Posterior cingulate gyrus (tissue), 11 donors: ENCODE results near the gene PTPRG.

ENCODE experiments used
- DNase-seq, 10 donors: peaks; one replicate each; pipeline versions ENCODE4 v3.0.0 to v3.0.0-alpha.2; 2020 to 2021; ENCODE audit warnings: mixed read lengths in 3 of 10
- intact Hi-C: fragments of 100-400 bp; cut with DNase I; formaldehyde crosslinking; loops from one replicate; pipeline ENCODE4 v1.15.1; 2023

PTPRG gene

DNA sequence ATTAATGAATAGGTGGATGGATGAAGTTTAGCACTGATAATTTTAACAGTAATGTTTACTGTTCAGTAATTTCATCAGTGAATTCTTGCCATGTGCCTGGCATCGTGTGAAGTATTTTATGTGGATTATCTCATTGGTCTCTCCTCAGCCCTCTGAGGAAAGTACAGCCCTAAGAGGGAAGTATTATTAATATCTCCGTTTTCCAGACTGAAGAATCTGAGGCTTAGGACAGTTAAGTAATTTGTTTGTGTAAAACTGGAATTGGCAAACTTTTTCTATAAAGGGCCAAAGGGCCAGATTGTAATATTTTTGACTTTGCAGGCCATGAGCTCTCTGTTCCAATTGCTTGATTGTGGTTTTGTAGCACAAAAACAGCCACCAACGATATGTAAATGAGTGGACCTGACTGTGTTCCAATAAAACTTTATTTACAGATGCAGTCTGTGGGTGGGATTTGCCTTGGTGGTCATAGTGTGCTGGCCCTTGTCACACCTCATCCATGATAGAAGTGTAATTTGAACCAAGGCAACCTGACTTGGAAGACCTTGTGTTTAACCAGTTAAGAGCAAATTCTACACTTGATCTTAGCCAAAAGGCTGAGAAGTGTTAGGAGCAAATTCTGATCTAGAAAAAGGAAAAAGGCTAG is 556.7 kb downstream of the PTPRG start:
- intact Hi-C loops, result no loop called here
- DNase-seq, result no peak

DNA sequence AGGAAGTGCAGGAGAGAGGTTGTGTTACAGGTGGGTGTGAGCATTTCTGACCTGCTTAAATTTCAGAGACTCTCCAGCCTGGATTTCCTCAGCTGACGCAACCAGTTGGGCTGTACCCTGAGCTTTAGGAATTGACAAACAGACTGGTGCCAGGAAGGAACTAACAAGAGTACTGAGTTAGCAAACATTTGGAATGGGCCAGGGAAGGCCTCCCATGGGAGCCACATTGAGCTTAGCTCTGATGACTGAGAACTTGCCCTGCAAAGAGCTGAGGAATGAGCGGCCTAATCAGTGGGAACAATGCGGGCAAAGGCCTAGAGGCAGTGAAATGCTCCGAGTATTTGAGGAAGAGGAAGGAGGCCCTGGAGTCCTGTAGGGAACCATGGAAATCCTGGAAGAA is 557.8 kb downstream of the PTPRG start:
- intact Hi-C loops, result no loop called here
- DNase-seq, result no peak

- intact Hi-C loops, result no loop called here
- DNase-seq, result no peak
Measured at GRCh38 chr3:62122819-62123218, 561.4 kb downstream of the PTPRG start.

DNA sequence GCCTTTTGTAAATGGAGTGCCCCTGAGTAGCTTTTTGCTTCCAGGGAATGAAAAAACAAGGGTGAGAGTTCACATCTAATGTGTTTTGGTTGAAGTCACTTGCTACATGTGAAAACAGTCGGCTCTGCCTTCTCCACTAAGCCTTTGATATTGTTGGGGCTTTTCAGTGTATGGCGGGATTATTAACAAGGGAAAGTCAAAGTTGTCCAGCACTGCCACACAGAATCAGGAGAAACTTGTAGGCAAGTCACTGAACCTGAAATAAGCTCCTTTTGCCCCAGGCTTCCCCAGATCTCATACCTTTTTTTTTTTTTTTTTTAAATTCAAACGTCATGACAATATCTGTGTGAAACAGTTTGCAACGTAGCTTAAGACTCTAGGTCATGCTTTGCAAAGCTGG is 564.0 kb downstream of the PTPRG start:
- intact Hi-C loops, result no loop called here
- no peak for DNase-seq

GRCh38 chr3:62127116-62127515 is 565.7 kb downstream of the PTPRG start:
- intact Hi-C loops, result no loop called here

DNA sequence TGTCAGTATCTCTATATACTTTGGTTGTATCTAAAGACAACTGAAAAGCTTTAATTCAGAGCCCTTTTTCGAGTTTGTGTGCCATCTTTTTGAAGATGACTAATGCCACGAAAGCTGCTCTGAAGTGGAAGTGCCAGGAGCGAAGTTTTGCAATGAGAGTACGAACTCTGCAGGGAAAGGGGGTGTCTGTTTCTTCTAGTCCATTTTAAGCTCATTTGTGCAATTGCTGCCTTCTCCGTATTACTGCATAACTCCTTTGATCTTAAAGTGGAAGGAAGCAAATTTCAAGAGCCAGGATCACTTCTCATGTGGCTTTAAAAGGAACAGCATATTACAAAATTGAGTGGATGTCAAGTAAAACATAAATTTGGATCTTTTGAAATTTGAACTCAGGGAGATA is 566.7 kb downstream of the PTPRG start:
- intact Hi-C loops, result no loop called here
- DNase-seq, result no peak

More at GRCh38 chr3:62127116-62127515, 565.7 kb downstream of the PTPRG start:
- no peak for DNase-seq

DNA sequence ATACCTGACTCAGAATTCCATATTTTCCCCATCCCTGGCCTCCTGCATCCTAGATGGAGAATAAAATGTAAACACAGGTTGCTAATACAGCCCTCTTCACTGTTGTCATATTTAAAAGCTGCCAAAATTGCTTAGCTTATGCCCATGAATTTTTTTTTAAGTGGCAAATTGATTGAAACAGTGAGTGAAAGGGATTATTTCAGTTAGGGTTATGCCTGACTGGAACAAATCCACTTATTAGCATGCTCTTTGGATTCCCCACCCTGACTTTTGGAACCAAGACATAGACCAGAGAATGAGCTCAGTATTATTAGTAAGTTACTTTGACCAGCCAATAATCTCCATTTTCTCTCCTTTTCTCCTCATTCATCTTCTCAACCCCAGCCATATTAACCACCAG is 567.3 kb downstream of the PTPRG start:
- intact Hi-C loops, result no loop called here

GRCh38 chr3:62131050-62131449 is 569.7 kb downstream of the PTPRG start:
- DNase-seq, result no peak
- intact Hi-C loops, result no loop called here

More for the DNA sequence above, 567.3 kb downstream of the PTPRG start:
- no peak for DNase-seq

- intact Hi-C loops, result no loop called here
- DNase-seq, result no peak
Measured at GRCh38 chr3:62131620-62132019, 570.2 kb downstream of the PTPRG start.

- no peak for DNase-seq
- intact Hi-C loops, result no loop called here
Measured at GRCh38 chr3:62132027-62132602, 570.7 kb downstream of the PTPRG start.

DNA sequence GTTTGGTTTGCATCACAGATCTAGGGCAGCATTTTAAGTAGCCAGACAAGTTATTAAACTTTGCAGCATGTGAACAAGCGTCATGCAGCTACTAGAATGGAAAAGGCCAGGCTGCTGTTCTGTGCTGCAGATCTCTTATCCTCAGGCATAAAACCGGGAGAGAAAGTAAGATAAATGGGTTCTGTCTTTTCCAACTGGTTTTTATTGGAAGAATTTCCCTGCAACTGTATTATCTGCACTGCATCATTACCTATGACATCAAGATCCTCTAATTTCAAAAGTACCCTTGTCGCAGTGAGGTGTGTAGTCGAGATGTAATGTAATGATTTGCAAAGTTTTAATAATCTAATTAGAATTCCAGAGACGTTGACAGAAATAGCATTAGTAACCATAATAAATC is 571.6 kb downstream of the PTPRG start:
- DNase-seq, result no peak
- intact Hi-C loops, result no loop called here

- intact Hi-C loops, result no loop called here
- DNase-seq, result no peak
Measured at GRCh38 chr3:62134061-62134496, 572.7 kb downstream of the PTPRG start.

- DNase-seq, result no peak
- intact Hi-C loops, result no loop called here
Measured at GRCh38 chr3:62135741-62136140, 574.4 kb downstream of the PTPRG start.

DNA sequence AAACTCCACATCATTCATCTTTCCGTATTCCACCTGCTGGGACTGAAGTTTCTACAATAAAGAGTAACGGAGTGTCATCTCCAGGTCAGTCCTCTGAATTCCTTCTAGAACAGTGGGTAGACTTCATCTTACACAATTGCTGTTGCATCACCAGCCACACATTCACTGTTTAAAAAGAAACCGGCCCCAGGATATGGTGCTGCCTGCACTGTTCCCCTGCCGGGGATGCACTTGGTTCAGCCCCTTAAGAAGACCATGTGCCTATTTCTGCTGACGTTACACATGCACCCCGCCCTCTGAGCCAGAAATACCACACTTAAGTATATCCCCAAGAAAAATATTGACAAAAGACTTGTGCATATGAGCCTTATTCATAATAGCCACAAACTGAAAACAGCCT is 578.6 kb downstream of the PTPRG start:
- intact Hi-C loops, result no loop called here
- no peak for DNase-seq

DNA sequence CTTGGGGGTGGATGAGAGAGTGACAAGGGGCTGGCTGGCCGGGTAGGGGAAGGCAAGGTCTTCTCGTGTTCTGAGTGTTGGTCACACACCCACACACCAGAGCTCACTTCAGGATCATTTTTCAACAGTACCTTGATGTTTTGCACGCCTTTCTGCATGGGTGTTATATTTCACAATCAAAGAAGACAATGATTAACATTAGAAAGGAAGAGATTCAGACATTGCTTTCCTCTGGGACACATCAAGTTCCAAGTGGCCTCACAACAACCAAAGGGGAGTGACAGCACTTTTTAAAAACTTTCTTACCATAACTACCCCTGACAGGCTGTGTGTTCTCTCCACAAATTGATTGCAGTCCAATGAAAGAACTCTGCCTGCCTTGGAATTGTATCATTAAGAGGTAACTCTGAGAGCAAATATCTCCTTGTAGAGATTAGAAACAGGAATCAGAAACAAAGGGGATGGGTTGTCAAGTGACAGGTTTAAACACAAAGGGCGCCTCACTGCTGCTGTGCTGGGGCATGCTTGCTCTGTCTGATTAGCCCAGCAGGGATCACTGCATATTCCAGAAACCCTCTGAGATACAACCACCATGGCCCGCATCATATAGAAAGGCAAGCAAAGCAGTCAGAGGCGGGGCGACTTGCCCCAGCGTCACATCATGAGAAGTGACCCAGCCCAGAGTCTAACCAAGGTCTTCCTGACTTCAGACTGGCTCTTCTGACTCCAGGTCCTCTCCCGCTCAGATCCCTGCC is 581.1 kb downstream of the PTPRG start:
- DNase-seq, result no peak
- intact Hi-C loops, result no loop called here

DNA sequence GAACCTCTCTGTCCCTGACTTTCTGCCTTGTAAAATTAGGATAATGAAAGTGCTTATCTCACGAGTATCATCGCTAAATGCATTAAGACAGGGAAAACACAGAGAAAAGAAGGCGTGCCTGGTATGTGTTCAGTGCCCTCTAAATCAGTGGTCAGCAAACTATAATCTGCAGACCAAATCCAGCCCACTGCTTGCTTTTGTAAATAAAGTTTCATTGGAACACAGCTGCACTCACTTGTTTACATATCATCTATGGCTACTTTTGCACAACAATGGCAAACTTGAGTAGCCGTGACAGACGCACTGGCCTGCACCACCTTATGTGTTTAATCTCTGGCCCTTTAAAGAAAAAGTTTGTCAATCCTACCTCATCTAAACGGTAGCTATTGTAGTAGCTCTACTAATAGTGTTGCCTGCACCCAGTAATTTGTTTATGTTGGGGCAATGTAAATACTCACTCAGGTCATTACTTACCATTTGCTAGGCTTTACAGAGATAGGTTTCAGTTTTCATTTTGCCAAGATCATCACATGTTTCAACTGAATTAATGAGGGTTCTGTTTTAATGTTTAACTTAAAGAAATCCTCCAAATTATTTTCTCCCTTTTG is 582.6 kb downstream of the PTPRG start:
- intact Hi-C loops, result no loop called here
- DNase-seq, result no peak

DNA sequence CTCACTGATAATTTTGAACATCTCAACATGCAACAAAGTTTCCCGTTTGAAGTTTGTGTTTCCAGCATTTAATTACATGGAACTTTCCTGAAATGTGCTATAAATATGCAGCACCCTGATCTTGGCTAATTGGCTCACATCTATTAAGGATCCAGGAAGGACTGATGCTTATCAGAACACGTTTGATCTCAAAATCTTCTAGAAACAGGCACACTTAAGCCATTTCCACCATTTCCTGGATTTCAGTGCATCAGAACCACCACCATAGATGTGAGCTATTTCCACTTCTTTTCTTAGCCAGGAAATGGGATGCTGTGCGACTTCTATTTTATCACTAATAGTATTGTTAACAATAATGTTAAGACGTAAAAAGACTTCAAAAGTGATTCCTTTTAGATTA is 583.1 kb downstream of the PTPRG start:
- intact Hi-C loops, result no loop called here
- no peak for DNase-seq

- intact Hi-C loops, result no loop called here
- no peak for DNase-seq
Measured at GRCh38 chr3:62145086-62145757, 583.9 kb downstream of the PTPRG start.

DNA sequence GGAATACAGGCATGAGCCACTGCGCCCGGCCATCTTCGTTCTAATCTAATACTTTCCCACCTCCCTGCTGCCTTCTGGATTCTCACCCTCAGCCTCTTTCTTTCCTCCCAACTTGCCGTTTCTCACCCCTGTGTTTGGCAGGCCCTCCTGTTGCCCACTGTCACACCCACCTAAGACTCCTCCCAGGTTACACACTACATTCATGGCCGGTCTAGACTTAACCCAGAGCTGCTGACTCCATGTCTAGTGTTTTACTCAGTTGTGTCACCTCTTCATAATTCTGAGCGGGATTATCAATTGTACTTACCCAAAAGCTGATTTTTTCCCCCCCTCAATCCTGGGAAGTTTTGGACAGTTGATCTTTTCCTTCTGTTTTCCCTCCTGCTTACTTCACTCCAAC is 588.2 kb downstream of the PTPRG start:
- intact Hi-C loops, result no loop called here
- DNase-seq, result no peak

GRCh38 chr3:62149962-62150361 is 588.6 kb downstream of the PTPRG start:
- intact Hi-C loops, result no loop called here
- DNase-seq, result no peak

DNA sequence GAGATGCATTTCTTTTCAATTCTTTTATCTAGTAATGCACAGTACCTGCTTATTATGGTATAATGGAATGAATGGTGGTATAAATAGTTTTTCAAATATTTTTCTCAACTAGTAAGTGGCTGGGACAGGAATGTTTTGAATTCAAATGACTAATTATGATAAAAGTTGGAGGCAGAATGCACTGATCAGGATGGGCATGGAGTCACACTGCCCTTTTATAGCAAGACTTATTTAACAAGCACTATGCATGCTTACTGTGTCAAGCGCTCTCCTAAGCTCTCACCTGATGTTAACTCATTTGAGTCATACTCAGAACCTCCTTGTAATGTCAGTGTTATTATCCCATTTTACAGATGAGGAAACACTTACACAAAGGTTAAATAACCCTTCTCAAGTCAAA is 590.2 kb downstream of the PTPRG start:
- intact Hi-C loops, result no loop called here
- DNase-seq, result no peak
